Measurements from ENCODE around the gene BRD7.

Gene BRD7

GRCh38 chr16:50322333-50322732 is 46.5 kb downstream of the BRD7 start:
- DNase-seq (ENCODE audit: low read depth in 2 of 2): no peak

GRCh38 chr16:50320310-50320709 is 48.5 kb downstream of the BRD7 start:
- DNase-seq (ENCODE audit: low read depth in 2 of 2): no peak

- no peak for DNase-seq (ENCODE audit: low read depth in 2 of 2)
These were observed 49.8 kb downstream of the BRD7 start for GRCh38 chr16:50318796-50319578.

- no peak for DNase-seq (ENCODE audit: low read depth in 2 of 2)
These were observed 51.7 kb downstream of the BRD7 start for GRCh38 chr16:50316848-50317630.

GRCh38 chr16:50316102-50316847 is 52.5 kb downstream of the BRD7 start:
- DNase-seq (ENCODE audit: low read depth in 2 of 2): no peak

GRCh38 chr16:50315346-50315997 is 53.3 kb downstream of the BRD7 start:
- DNase-seq (ENCODE audit: low read depth in 2 of 2): no peak

- DNase-seq (ENCODE audit: low read depth in 2 of 2): no peak
These were observed 54.1 kb downstream of the BRD7 start for GRCh38 chr16:50314665-50315064.

GRCh38 chr16:50313596-50314478 is 55.0 kb downstream of the BRD7 start:
- DNase-seq (ENCODE audit: low read depth in 2 of 2): no peak

- DNase-seq (ENCODE audit: low read depth in 2 of 2): no peak
These were observed 56.8 kb downstream of the BRD7 start for GRCh38 chr16:50311891-50312501.

GRCh38 chr16:50311134-50311528 is 57.7 kb downstream of the BRD7 start:
- DNase-seq (ENCODE audit: low read depth in 2 of 2): no peak

- DNase-seq (ENCODE audit: low read depth in 2 of 2): no peak
These were observed 58.3 kb downstream of the BRD7 start for GRCh38 chr16:50310308-50311133.

- DNase-seq (ENCODE audit: low read depth in 2 of 2): no peak
These were observed 59.1 kb downstream of the BRD7 start for GRCh38 chr16:50309527-50310307.

- DNase-seq (ENCODE audit: low read depth in 2 of 2): no peak
These were observed 59.6 kb downstream of the BRD7 start for GRCh38 chr16:50309156-50309526.

GRCh38 chr16:50308237-50308965 is 60.4 kb downstream of the BRD7 start:
- DNase-seq (ENCODE audit: low read depth in 2 of 2): no peak

GRCh38 chr16:50306287-50306686 is 62.5 kb downstream of the BRD7 start:
- no peak for DNase-seq (ENCODE audit: low read depth in 2 of 2)

- DNase-seq (ENCODE audit: low read depth in 2 of 2): no peak
These were observed 63.2 kb downstream of the BRD7 start for GRCh38 chr16:50305441-50306061.
